ENCODE data around the gene ELOVL5. TPM values are rescaled to one million over a fixed set of nuclear protein-coding genes. Genes with fewer than 3 reads are reported as not detected.
A peak's percentile ranks its signal among the peaks of the same experiment; 100 is the strongest.

ELOVL5 gene
- total RNA-seq, 2 experiments from 2014 or later, result 101 to 110 TPM

- Mint-ChIP-seq H3K4me3 (no peak overlapping the region), H3K27ac (no peak overlapping the region), H3K27me3 (no peaks in the 10 kb centered on the region), H3K36me3 (peaks cover 46% of the 10 kb centered on the region), H3K4me1 (peaks cover 3% of the 10 kb centered on the region), H3K9me3 (no peaks in the 10 kb centered on the region)
- POLR2A ChIA-PET, result no interaction called here
- no peak for ATAC-seq (ENCODE audit: low read depth)
- DNase-seq, result no peak
Observed at GRCh38 chr6:53259860-53260580, 88.7 kb downstream of the ELOVL5 start.

- no peak for ATAC-seq (ENCODE audit: low read depth)
- H3K27ac Mint-ChIP-seq, result no peak overlapping the region
Observed at GRCh38 chr6:53258774-53259155, 90.0 kb downstream of the ELOVL5 start.

GRCh38 chr6:53258076-53258773 is 90.5 kb downstream of the ELOVL5 start:
- peaks cover 43% of the 10 kb centered on the region for H3K36me3 Mint-ChIP-seq
- DNase-seq (no peak), ATAC-seq (ENCODE audit: low read depth) (no peak)
- no peaks in the 10 kb centered on the region for H3K9me3 Mint-ChIP-seq
- H3K27me3 Mint-ChIP-seq, result no peaks in the 10 kb centered on the region
- H3K27ac Mint-ChIP-seq, result no peak overlapping the region
- POLR2A ChIA-PET, result no interaction called here
- no peaks in the 10 kb centered on the region for H3K4me1 Mint-ChIP-seq
- no peak overlapping the region for H3K4me3 Mint-ChIP-seq

More at GRCh38 chr6:53258774-53259155, 90.0 kb downstream of the ELOVL5 start:
- DNase-seq, result no peak
- peaks cover under 1% of the 10 kb centered on the region for H3K4me1 Mint-ChIP-seq
- no peaks in the 10 kb centered on the region for H3K27me3 Mint-ChIP-seq
- peaks cover 44% of the 10 kb centered on the region for H3K36me3 Mint-ChIP-seq
- POLR2A ChIA-PET, result no interaction called here
- H3K9me3 Mint-ChIP-seq, result no peaks in the 10 kb centered on the region
- no peak overlapping the region for H3K4me3 Mint-ChIP-seq

DNA sequence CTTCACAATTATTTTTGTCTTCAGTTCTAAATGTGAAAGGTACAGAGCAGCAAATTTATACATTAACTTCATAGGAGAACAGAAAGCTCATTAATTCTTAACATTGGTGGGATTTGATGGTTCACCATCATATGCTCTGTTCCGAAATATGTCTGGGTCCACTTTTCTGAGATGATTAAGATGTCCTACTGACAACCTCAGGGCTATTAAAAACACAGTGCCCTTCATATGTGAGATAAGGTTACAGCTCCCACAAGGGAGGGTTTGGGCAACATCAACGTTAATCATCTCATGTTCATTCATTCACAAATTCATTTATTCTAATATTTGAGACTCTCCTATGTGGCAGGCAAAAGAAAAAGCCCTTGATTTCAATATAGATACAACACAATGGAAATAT is 91.2 kb downstream of the ELOVL5 start:
- no peaks in the 10 kb centered on the region for H3K9me3 Mint-ChIP-seq
- no peaks in the 10 kb centered on the region for H3K27me3 Mint-ChIP-seq
- no peak overlapping the region for H3K27ac Mint-ChIP-seq
- POLR2A ChIA-PET, result no interaction called here
- no peak for DNase-seq
- no peak overlapping the region for H3K4me3 Mint-ChIP-seq
- H3K4me1 Mint-ChIP-seq, result no peaks in the 10 kb centered on the region
- ATAC-seq (ENCODE audit: low read depth), result no peak
- H3K36me3 Mint-ChIP-seq, result peaks cover 43% of the 10 kb centered on the region

DNA sequence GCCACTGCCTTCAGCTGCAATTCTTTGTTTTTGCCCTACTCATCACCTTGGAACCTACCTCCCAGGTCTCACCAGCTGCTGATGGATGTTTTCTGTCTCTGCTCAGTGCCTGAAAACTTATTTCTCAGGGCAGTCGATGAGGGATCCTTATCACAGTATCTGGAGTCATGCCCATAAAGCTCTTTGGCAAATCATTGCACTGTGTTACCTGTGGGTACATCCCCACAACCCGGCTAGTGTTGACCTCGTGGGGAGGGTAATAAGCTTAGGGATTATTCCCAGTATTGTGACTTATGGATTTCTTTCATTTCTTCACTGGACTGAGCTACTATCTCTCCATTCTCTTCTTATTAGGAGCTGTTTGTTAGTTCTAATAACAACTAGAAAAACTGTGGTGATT is 91.7 kb downstream of the ELOVL5 start:
- Mint-ChIP-seq H3K4me1 (no peaks in the 10 kb centered on the region), H3K27me3 (no peaks in the 10 kb centered on the region), H3K4me3 (no peak overlapping the region), H3K9me3 (no peaks in the 10 kb centered on the region), H3K36me3 (peaks cover 43% of the 10 kb centered on the region), H3K27ac (peak overlapping the region; percentile 59)
- DNase-seq (no peak), ATAC-seq (ENCODE audit: low read depth) (no peak)
- POLR2A ChIA-PET, result no interaction called here

- no peak for ATAC-seq (ENCODE audit: low read depth)
- no peaks in the 10 kb centered on the region for H3K9me3 Mint-ChIP-seq
- no peaks in the 10 kb centered on the region for H3K4me1 Mint-ChIP-seq
- no peak overlapping the region for H3K4me3 Mint-ChIP-seq
- no peak overlapping the region for H3K27ac Mint-ChIP-seq
- H3K36me3 Mint-ChIP-seq, result peaks cover 11% of the 10 kb centered on the region
- no peak for DNase-seq
- POLR2A ChIA-PET, result no interaction called here
- H3K27me3 Mint-ChIP-seq, result no peaks in the 10 kb centered on the region
Observed at GRCh38 chr6:53252177-53252692, 96.5 kb downstream of the ELOVL5 start.

GRCh38 chr6:53251033-53251672 is 97.6 kb downstream of the ELOVL5 start:
- H3K36me3 Mint-ChIP-seq, result peaks cover 5% of the 10 kb centered on the region
- DNase-seq (no peak), ATAC-seq (ENCODE audit: low read depth) (no peak)
- H3K4me3 Mint-ChIP-seq, result no peak overlapping the region
- H3K27ac Mint-ChIP-seq, result no peak overlapping the region
- H3K4me1 Mint-ChIP-seq, result no peaks in the 10 kb centered on the region
- POLR2A ChIA-PET, result no interaction called here
- no peaks in the 10 kb centered on the region for H3K9me3 Mint-ChIP-seq
- no peaks in the 10 kb centered on the region for H3K27me3 Mint-ChIP-seq

DNA sequence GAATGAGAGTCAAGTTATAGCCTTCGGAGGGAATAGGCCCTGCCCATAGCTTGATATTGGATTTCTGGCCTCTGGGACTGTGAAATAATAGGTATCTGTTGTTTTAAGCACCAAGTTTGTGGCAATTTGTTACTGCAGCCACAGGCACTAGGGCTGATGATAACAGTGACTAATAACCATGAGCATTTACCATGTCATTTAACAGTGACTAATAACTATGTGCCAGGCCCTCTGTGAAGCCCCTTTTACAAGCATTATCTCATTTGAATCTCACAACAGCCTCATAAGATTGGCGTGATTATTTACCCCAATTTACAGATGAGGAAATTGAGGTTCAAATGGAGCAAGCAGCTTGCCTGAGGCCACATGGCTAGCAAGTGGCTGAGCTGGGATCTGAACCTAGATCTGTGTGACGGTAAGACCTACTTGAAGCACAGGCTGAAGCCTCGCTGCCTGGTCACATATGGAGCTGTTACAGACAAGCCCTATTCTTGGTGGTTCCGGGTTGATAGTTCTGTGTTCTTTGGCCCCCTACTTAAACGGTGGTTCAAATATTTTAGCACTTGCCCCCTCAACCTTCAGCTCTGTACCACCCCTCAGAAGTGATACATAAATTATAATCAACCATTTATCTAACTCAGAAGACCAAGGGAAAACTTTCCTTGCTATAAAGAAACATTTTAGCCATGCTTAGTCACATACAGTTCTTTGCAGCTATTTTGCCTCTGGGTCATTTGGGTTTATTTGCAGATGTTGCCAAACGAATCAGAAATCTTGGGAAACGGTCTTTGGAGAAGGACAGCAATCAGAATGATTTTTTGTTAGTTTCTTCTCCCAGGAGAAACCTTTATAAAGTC is 98.3 kb downstream of the ELOVL5 start:
- ATAC-seq (ENCODE audit: low read depth) (no peak), DNase-seq (no peak)
- peaks cover 5% of the 10 kb centered on the region for H3K36me3 Mint-ChIP-seq
- no peaks in the 10 kb centered on the region for H3K27me3 Mint-ChIP-seq
- POLR2A ChIA-PET, result no interaction called here
- no peaks in the 10 kb centered on the region for H3K9me3 Mint-ChIP-seq
- H3K4me1 Mint-ChIP-seq, result no peaks in the 10 kb centered on the region
- H3K4me3 Mint-ChIP-seq, result no peak overlapping the region
- H3K27ac Mint-ChIP-seq, result no peak overlapping the region

DNA sequence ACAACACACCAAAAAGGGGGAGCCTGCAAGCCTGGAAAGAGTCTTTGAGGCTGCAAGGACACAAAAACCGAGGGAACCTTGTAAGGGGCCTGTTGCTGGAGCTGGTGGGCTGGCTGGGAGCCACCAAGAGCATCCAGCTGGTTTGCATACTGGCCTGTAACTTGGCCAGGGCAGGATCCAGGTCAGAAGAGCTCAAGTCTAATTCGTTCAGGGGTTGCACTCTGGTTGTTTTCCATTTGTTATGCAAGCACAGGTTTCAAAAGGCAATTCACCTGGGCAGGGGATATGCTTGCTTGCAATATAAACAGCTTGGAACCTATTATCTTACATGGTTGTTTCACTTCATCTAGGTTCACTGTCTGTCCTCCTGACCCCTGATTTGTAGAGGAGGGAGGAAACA is 101.8 kb downstream of the ELOVL5 start:
- H3K27me3 Mint-ChIP-seq, result no peaks in the 10 kb centered on the region
- POLR2A ChIA-PET, result no interaction called here
- no peak for DNase-seq

GRCh38 chr6:53244958-53245357 is 103.8 kb downstream of the ELOVL5 start:
- H3K9me3 Mint-ChIP-seq, result peaks cover 4% of the 10 kb centered on the region
- H3K4me3 Mint-ChIP-seq, result no peak overlapping the region
- DNase-seq, result no peak
- H3K4me1 Mint-ChIP-seq, result peaks cover 3% of the 10 kb centered on the region
- ATAC-seq (ENCODE audit: low read depth), result no peak
- H3K36me3 Mint-ChIP-seq, result no peaks in the 10 kb centered on the region
- H3K27ac Mint-ChIP-seq, result no peak overlapping the region
- POLR2A ChIA-PET, result no interaction called here
- no peaks in the 10 kb centered on the region for H3K27me3 Mint-ChIP-seq

More for the DNA sequence above, 101.8 kb downstream of the ELOVL5 start:
- Mint-ChIP-seq H3K4me3 (no peak overlapping the region), H3K9me3 (no peaks in the 10 kb centered on the region), H3K4me1 (no peaks in the 10 kb centered on the region), H3K36me3 (no peaks in the 10 kb centered on the region), H3K27ac (no peak overlapping the region)
- ATAC-seq (ENCODE audit: low read depth), result no peak

GRCh38 chr6:53244399-53244931 is 104.3 kb downstream of the ELOVL5 start:
- no peak for DNase-seq
- no peak for ATAC-seq (ENCODE audit: low read depth)
- peaks cover 3% of the 10 kb centered on the region for H3K4me1 Mint-ChIP-seq
- peaks cover 4% of the 10 kb centered on the region for H3K9me3 Mint-ChIP-seq
- no peak overlapping the region for H3K27ac Mint-ChIP-seq
- H3K4me3 Mint-ChIP-seq, result no peak overlapping the region
- POLR2A ChIA-PET, result no interaction called here
- peaks cover 2% of the 10 kb centered on the region for H3K36me3 Mint-ChIP-seq
- H3K27me3 Mint-ChIP-seq, result no peaks in the 10 kb centered on the region

GRCh38 chr6:53241938-53242337 is 106.8 kb downstream of the ELOVL5 start:
- Mint-ChIP-seq H3K4me1 (peaks cover 3% of the 10 kb centered on the region), H3K27ac (no peak overlapping the region), H3K4me3 (no peak overlapping the region), H3K36me3 (peaks cover 2% of the 10 kb centered on the region), H3K9me3 (peaks cover 5% of the 10 kb centered on the region), H3K27me3 (no peaks in the 10 kb centered on the region)
- POLR2A ChIA-PET, result no interaction called here
- ATAC-seq (ENCODE audit: low read depth), result no peak
- no peak for DNase-seq

GRCh38 chr6:53240761-53241160 is 108.0 kb downstream of the ELOVL5 start:
- Mint-ChIP-seq H3K36me3 (peaks cover 2% of the 10 kb centered on the region), H3K4me3 (no peak overlapping the region), H3K27me3 (no peaks in the 10 kb centered on the region), H3K4me1 (peaks cover 5% of the 10 kb centered on the region), H3K27ac (no peak overlapping the region), H3K9me3 (peaks cover 5% of the 10 kb centered on the region)
- ATAC-seq (ENCODE audit: low read depth), result no peak
- no peak for DNase-seq
- POLR2A ChIA-PET, result no interaction called here

All from activated naive CD8-positive, alpha-beta T cell treated with anti-CD3 and anti-CD28 coated beads, Interleukin-2, amount 10 ng/mL, durations not matched to agents 7 days and 5 days (primary cell).